Measurements from ENCODE around the gene STK32B. TPM values are rescaled to one million over a fixed set of nuclear protein-coding genes. Genes with fewer than 3 reads are reported as not detected.

Gene STK32B
- total and polyA plus RNA-seq, 4 donors: 0.02 to 0.28 (median 0.08) TPM; not detected in 1

DNA sequence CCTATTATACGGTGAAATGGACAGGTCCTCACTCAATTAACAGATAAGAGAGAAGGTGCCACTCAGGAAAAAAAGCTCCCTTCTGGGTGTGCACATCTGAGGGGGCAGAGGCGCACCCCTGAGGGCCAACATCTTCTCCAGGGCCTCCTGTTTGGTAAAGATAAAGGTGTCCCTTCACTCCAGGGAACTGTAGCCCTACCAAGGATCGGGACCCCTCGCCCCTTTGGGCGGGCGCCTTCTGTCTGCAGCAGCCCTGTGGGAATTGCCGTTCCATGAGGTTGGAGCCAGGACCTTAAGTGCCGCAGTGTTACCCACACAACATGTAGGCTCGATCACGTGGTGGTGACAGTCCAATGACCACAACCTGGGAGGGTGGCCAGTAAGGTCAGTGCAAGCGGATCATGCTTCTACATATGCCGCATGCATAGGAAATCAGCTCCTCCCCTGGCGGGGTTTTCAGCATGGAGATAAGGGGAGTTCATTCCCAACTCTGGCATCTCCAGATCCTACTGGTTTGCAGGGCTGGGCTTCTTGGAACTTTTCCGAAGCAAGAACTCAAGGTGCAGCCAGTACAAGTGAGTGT, 403.8 kb downstream of the STK32B start:
- H3K4me3 ChIP-seq (ENCODE audit: low read depth in 1 of 3, low read length in 3 of 3): no peak overlapping the region
- H3K36me3 ChIP-seq (ENCODE audit: control insufficient read depth in 4 of 4, insufficient read depth in 3 of 4, low read depth in 1 of 4, low read length in 3 of 4): no peaks in the 10 kb centered on the region
- WGBS: 84% methylated on average over 14 of the region's 14 CpGs
- H3K9me3 ChIP-seq (ENCODE audit: control insufficient read depth in 4 of 4, low read length in 3 of 4): no peaks in the 10 kb centered on the region
- no peak overlapping the region for H3K27ac ChIP-seq (ENCODE audit: low read depth in 1 of 2, low read length in 2 of 2)
- TF ChIP-seq, protein P1, sequence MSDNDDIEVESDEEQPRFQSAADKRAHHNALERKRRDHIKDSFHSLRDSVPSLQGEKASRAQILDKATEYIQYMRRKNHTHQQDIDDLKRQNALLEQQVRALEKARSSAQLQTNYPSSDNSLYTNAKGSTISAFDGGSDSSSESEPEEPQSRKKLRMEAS (IDR thresholded peaks at IDR 0.05): no peak
- TF ChIP-seq HNF4A (conservative IDR thresholded peaks at IDR 0.05) (no peak), NR2F2 (IDR thresholded peaks at IDR 0.05) (no peak), FOXA2 (IDR thresholded peaks at IDR 0.05) (no peak), HNF4G (IDR thresholded peaks at IDR 0.05) (no peak), FOXA1 (IDR thresholded peaks at IDR 0.05) (no peak)
- TF ChIP-seq, protein P2, sequence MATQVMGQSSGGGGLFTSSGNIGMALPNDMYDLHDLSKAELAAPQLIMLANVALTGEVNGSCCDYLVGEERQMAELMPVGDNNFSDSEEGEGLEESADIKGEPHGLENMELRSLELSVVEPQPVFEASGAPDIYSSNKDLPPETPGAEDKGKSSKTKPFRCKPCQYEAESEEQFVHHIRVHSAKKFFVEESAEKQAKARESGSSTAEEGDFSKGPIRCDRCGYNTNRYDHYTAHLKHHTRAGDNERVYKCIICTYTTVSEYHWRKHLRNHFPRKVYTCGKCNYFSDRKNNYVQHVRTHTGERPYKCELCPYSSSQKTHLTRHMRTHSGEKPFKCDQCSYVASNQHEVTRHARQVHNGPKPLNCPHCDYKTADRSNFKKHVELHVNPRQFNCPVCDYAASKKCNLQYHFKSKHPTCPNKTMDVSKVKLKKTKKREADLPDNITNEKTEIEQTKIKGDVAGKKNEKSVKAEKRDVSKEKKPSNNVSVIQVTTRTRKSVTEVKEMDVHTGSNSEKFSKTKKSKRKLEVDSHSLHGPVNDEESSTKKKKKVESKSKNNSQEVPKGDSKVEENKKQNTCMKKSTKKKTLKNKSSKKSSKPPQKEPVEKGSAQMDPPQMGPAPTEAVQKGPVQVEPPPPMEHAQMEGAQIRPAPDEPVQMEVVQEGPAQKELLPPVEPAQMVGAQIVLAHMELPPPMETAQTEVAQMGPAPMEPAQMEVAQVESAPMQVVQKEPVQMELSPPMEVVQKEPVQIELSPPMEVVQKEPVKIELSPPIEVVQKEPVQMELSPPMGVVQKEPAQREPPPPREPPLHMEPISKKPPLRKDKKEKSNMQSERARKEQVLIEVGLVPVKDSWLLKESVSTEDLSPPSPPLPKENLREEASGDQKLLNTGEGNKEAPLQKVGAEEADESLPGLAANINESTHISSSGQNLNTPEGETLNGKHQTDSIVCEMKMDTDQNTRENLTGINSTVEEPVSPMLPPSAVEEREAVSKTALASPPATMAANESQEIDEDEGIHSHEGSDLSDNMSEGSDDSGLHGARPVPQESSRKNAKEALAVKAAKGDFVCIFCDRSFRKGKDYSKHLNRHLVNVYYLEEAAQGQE (IDR thresholded peaks at IDR 0.05): no peak
- TF ChIP-seq, protein P3, sequence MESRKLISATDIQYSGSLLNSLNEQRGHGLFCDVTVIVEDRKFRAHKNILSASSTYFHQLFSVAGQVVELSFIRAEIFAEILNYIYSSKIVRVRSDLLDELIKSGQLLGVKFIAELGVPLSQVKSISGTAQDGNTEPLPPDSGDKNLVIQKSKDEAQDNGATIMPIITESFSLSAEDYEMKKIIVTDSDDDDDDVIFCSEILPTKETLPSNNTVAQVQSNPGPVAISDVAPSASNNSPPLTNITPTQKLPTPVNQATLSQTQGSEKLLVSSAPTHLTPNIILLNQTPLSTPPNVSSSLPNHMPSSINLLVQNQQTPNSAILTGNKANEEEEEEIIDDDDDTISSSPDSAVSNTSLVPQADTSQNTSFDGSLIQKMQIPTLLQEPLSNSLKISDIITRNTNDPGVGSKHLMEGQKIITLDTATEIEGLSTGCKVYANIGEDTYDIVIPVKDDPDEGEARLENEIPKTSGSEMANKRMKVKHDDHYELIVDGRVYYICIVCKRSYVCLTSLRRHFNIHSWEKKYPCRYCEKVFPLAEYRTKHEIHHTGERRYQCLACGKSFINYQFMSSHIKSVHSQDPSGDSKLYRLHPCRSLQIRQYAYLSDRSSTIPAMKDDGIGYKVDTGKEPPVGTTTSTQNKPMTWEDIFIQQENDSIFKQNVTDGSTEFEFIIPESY (IDR thresholded peaks at IDR 0.05): no peak
- no peak overlapping the region for H3K9ac ChIP-seq (ENCODE audit: low read depth in 1 of 2, low read length in 2 of 2)
- H3K27me3 ChIP-seq (ENCODE audit: control insufficient read depth in 4 of 4, insufficient read depth in 4 of 4, low read length in 3 of 4): no peaks in the 10 kb centered on the region
- no peaks in the 10 kb centered on the region for H3K4me1 ChIP-seq (ENCODE audit: control insufficient read depth in 4 of 4, insufficient read depth in 4 of 4, low read length in 3 of 4)
- no peak for DNase-seq (ENCODE audit: low spot score)

DNA sequence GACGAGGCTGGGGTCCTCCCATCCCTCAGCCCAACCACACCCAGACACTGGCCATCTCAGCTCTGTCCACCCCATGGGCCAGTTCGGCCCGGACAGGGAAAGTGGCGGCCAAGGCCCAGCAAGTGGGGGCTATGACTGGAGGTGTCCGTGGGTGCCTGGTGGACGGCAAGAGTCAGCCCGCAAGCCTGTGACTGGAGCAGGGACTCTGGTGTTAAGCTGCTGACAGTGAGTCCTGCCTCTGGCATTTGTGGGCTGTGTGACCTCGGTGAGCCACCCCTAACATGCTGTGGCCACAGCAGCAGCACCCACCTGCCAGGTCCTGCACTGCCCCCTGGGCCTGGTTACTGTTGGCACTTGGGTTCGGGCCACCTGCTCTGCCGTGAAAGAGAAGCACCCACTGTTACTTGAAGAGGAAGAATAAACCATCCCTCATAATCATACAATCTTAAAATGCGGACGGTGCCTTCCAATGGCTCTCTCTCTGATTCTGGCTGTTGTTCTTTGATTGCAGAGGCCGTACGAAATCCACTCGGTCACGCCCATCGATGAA, 405.1 kb downstream of the STK32B start:
- H3K27me3 ChIP-seq (ENCODE audit: control insufficient read depth in 4 of 4, insufficient read depth in 4 of 4, low read length in 3 of 4): no peaks in the 10 kb centered on the region
- H3K9me3 ChIP-seq (ENCODE audit: control insufficient read depth in 4 of 4, low read length in 3 of 4): no peaks in the 10 kb centered on the region
- H3K9ac ChIP-seq (ENCODE audit: low read depth in 1 of 2, low read length in 2 of 2): no peak overlapping the region
- no peak overlapping the region for H3K27ac ChIP-seq (ENCODE audit: low read depth in 1 of 2, low read length in 2 of 2)
- WGBS: 89% methylated on average over 17 of the region's 17 CpGs
- no peak overlapping the region for H3K4me3 ChIP-seq (ENCODE audit: low read depth in 1 of 3, low read length in 3 of 3)
- no peaks in the 10 kb centered on the region for H3K36me3 ChIP-seq (ENCODE audit: control insufficient read depth in 4 of 4, insufficient read depth in 3 of 4, low read depth in 1 of 4, low read length in 3 of 4)
- no peak for DNase-seq (ENCODE audit: low spot score)
- TF ChIP-seq, protein P2 (IDR thresholded peaks at IDR 0.05): no peak
- no peak for TF ChIP-seq GABPA (IDR thresholded peaks at IDR 0.05 in 1 of 2, conservative IDR thresholded peaks at IDR 0.05 in 1 of 2)
- TF ChIP-seq EGR1 (IDR thresholded peaks at IDR 0.05; ENCODE audit: low read depth in 2 of 2): no peak
- TF ChIP-seq, protein P3 (IDR thresholded peaks at IDR 0.05): no peak
- no peak for TF ChIP-seq JUND (IDR thresholded peaks at IDR 0.05)
- no peak for TF ChIP-seq FOXA1 (IDR thresholded peaks at IDR 0.05)
- no peak for TF ChIP-seq HNF4A (conservative IDR thresholded peaks at IDR 0.05)
- no peak for TF ChIP-seq RAD21 (IDR thresholded peaks at IDR 0.05)
- no peak for TF ChIP-seq RXRA (IDR thresholded peaks at IDR 0.05)
- TF ChIP-seq HNF4G (IDR thresholded peaks at IDR 0.05): no peak
- TF ChIP-seq, protein P4, sequence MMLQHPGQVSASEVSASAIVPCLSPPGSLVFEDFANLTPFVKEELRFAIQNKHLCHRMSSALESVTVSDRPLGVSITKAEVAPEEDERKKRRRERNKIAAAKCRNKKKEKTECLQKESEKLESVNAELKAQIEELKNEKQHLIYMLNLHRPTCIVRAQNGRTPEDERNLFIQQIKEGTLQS (IDR thresholded peaks at IDR 0.05): no peak
- TF ChIP-seq, protein P1 (IDR thresholded peaks at IDR 0.05): no peak
- no peak for TF ChIP-seq YY1 (IDR thresholded peaks at IDR 0.05)
- TF ChIP-seq NR2F2 (IDR thresholded peaks at IDR 0.05): no peak
- TF ChIP-seq, protein P5, sequence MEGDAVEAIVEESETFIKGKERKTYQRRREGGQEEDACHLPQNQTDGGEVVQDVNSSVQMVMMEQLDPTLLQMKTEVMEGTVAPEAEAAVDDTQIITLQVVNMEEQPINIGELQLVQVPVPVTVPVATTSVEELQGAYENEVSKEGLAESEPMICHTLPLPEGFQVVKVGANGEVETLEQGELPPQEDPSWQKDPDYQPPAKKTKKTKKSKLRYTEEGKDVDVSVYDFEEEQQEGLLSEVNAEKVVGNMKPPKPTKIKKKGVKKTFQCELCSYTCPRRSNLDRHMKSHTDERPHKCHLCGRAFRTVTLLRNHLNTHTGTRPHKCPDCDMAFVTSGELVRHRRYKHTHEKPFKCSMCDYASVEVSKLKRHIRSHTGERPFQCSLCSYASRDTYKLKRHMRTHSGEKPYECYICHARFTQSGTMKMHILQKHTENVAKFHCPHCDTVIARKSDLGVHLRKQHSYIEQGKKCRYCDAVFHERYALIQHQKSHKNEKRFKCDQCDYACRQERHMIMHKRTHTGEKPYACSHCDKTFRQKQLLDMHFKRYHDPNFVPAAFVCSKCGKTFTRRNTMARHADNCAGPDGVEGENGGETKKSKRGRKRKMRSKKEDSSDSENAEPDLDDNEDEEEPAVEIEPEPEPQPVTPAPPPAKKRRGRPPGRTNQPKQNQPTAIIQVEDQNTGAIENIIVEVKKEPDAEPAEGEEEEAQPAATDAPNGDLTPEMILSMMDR (IDR thresholded peaks at IDR 0.05; ENCODE audit: low read depth, low read length, missing input control): no peak
- no peaks in the 10 kb centered on the region for H3K4me1 ChIP-seq (ENCODE audit: control insufficient read depth in 4 of 4, insufficient read depth in 4 of 4, low read length in 3 of 4)

Data from liver (tissue), 9 donors.